GM23248 (cell line): Measurements from ENCODE around the gene SMARCC1. TPM values are rescaled to one million over a fixed set of nuclear protein-coding genes. Genes with fewer than 3 reads are reported as not detected.

Experiments used
- DNase-seq: peaks from one replicate; pipeline ENCODE4 v3.0.0-alpha.2; 2015
- H2AFZ ChIP-seq: fragments of 200-600 bp; sonication (generic); 2 replicates; pipeline ENCODE4 v1.6.1; 2016; ENCODE audit warnings: antibody characterized with exemption
- H3F3A ChIP-seq: fragments of 200-600 bp; sonication (generic); 2 replicates; pipeline ENCODE4 v1.6.1; 2016; ENCODE audit warnings: mild to moderate bottlenecking, antibody characterized with exemption, mixed run types; ENCODE audit not compliant: insufficient read depth
- H3K27ac ChIP-seq: fragments of 200-600 bp; sonication (generic); 2 replicates; pipeline ENCODE4 v1.5.1; 2016; ENCODE audit warnings: mild to moderate bottlenecking
- H3K27me3 ChIP-seq: fragments of 200-600 bp; sonication (generic); replicated peaks from 2 replicates; pipeline ENCODE4 v1.6.1; 2016; ENCODE audit warnings: mild to moderate bottlenecking; ENCODE audit not compliant: insufficient read depth
- H3K36me3 ChIP-seq: fragments of 200-600 bp; sonication (generic); 2 replicates; pipeline ENCODE4 v1.6.1; 2016; ENCODE audit warnings: low read depth, mild to moderate bottlenecking
- H3K4me1 ChIP-seq: fragments of 200-600 bp; sonication (generic); 2 replicates; pipeline ENCODE4 v1.6.1; 2016; ENCODE audit warnings: mild to moderate bottlenecking; ENCODE audit not compliant: insufficient read depth
- H3K4me2 ChIP-seq: fragments of 200-600 bp; sonication (generic); one replicate; pipeline ENCODE4 v1.6.1; 2016; ENCODE audit warnings: mild to moderate bottlenecking; ENCODE audit not compliant: unreplicated experiment
- H3K4me3 ChIP-seq: fragments of 200-600 bp; sonication (generic); 2 replicates; pipeline ENCODE4 v1.5.1; 2016; ENCODE audit warnings: mild to moderate bottlenecking
- H3K79me2 ChIP-seq: fragments of 200-600 bp; sonication (generic); 2 replicates; pipeline ENCODE4 v1.6.1; 2016; ENCODE audit warnings: mild to moderate bottlenecking; ENCODE audit not compliant: insufficient read depth
- H3K9ac ChIP-seq: fragments of 200-600 bp; sonication (generic); 2 replicates; pipeline ENCODE4 v1.6.1; 2016; ENCODE audit warnings: mild to moderate bottlenecking
- H3K9me2 ChIP-seq: fragments of 200-600 bp; sonication (generic); 2 replicates; pipeline ENCODE4 v1.6.1; 2016; ENCODE audit warnings: mixed run types, mild to moderate bottlenecking, moderate library complexity; ENCODE audit not compliant: insufficient read depth
- H3K9me3 ChIP-seq: fragments of 200-600 bp; sonication (generic); one replicate; pipeline ENCODE4 v1.6.1; 2017; ENCODE audit warnings: low read depth
- H4K20me1 ChIP-seq: fragments of 200-600 bp; sonication (generic); 2 replicates; pipeline ENCODE4 v1.6.0; 2016; ENCODE audit not compliant: insufficient read depth
- EZH2 ChIP-seq: fragments of 200-600 bp; sonication (generic); IDR thresholded peaks from 2 replicates; pipeline ENCODE4 v1.6.1; 2018; ENCODE audit warnings: antibody characterized with exemption, mild to moderate bottlenecking; ENCODE audit not compliant: insufficient read depth, poor library complexity, severe bottlenecking
- EZH2phosphoT487 ChIP-seq: fragments of 200-600 bp; sonication (generic); IDR thresholded peaks from 2 replicates; pipeline ENCODE4 v1.6.1; 2018; ENCODE audit warnings: antibody characterized with exemption, moderate library complexity, mild to moderate bottlenecking, low read depth; ENCODE audit not compliant: insufficient read depth
- WGBS, 2 experiments: methylation state at CpG; one replicate each; pipeline ENCODE4 v1.1.6; 2015 to 2017; ENCODE audit warnings: low lambda C conversion rate in 2 of 2, low coverage in 1 of 2; ENCODE audit errors: missing lambda C conversion rate in 2 of 2; 5-methylcytosine and 5-hydroxymethylcytosine counted together
- in situ Hi-C: fragments of 300-500 bp; cut with MboI; formaldehyde crosslinking; loops from 2 replicates; pipeline ENCODE4 v1.15.0; 2020
- polyA plus RNA-seq: library from polyadenylated mRNA; unstranded; fragments of >200 nt; fragmentation: Nextera tagmentation; extraction: Ambion mirVana; gene quantifications from 2 replicates; pipeline ENCODE4 v1.2.1, GENCODE V29; 2016
- total RNA-seq: library from RNA; depleted of rRNA; stranded (reverse); fragments of >200 nt; shearing (Covaris generic); gene quantifications from 2 replicates; pipeline ENCODE4 v1.2.3, GENCODE V29; 2014

SMARCC1 gene
- total and polyA plus RNA-seq, 2 experiments from 2014 or later = 31.5 to 40.9 TPM

DNA sequence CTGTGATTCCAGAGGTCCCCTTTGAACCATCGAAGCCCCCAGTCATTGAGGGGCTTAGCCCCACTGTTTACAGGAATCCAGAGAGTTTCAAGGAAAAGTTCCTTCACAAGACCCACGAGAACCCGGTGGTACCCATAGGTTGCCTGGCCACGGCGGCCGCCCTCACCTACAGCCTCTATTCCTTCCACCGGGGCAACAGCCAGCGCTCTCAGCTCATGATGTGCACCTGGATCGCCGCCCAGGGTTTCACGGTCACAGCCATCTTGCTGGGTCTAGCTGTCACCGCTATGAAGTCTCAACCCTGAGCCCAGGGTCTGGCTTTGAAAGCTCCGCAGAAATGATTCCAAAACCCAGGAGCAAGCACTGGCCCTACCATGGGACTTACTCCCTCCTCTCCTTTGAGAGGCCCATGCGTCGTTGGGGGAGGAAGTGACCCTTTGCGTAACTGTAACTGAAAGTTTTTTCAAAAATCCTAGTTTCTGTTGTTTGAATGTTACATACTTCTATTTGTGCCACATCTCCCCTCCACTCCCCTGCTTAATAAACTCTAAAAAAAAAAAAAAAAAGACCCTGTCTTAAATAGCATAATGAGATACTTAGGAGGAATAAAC lies 118.0 kb downstream of the SMARCC1 start:
- no peak for TF ChIP-seq EZH2
- TF ChIP-seq EZH2phosphoT487 = no peak
- Histone ChIP-seq H2AFZ (no peak overlapping the region), H3K27me3 (no peaks in the 10 kb centered on the region), H3K4me2 (no peak overlapping the region), H3K9ac (no peak overlapping the region), H3K9me3 (no peaks in the 10 kb centered on the region), H3K9me2 (no peaks in the 10 kb centered on the region), H4K20me1 (no peaks in the 10 kb centered on the region), H3K79me2 (peaks cover 2% of the 10 kb centered on the region), H3F3A (peaks cover 18% of the 10 kb centered on the region), H3K4me3 (no peak overlapping the region), H3K36me3 (peaks cover 7% of the 10 kb centered on the region), H3K27ac (no peak overlapping the region), H3K4me1 (peaks cover 13% of the 10 kb centered on the region; the same call in 1 of the 2 replicates)
- DNase-seq = no peak
- in situ Hi-C loops = no loop called here
- 91 to 93% methylated on average over 16 of the region's 16 CpGs for WGBS, 2 experiments

DNA sequence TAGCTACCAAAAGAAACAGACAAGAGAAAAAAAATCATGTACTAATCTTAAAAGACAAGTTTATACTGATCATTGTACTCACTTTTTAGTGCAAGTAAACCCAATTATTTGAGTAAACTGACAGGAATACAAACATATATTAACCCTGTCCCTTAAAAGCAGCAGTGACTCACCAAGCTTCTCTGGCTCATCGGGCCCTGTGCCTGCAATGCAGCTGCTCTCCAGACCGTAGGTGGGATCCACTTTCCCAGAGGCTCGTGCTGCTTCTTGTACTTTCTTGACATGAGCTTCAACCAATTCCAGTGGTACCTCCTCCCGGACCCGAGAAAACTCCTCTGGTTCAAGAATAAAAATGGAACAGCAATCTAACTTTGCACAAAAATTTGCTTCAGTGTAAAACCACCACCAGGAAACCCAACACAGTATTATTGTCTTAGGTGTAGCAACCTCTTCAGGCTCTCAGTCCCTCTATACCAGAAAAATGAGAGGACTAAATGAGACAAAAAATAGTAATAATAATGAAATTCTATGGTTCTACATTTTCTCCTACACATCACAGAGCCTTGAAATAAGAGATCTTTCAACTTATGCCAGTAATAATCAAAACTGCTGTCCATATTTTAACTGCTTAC lies 120.5 kb downstream of the SMARCC1 start:
- Histone ChIP-seq H3K4me3 (no peak overlapping the region), H3K4me2 (no peak overlapping the region), H3K27ac (peak overlapping the region; percentile 26; the same call in 1 of the 2 replicates), H3K79me2 (peaks cover 27% of the 10 kb centered on the region), H3K27me3 (no peaks in the 10 kb centered on the region), H3K9me3 (no peaks in the 10 kb centered on the region), H4K20me1 (no peaks in the 10 kb centered on the region), H3K9ac (no peak overlapping the region), H3K4me1 (peaks cover 13% of the 10 kb centered on the region; the same call in 1 of the 2 replicates), H2AFZ (no peak overlapping the region), H3K9me2 (no peaks in the 10 kb centered on the region), H3K36me3 (peaks cover 25% of the 10 kb centered on the region), H3F3A (peaks cover 18% of the 10 kb centered on the region)
- peak; percentile 87 for DNase-seq
- in situ Hi-C loops = no loop called here
- no peak for TF ChIP-seq EZH2
- TF ChIP-seq EZH2phosphoT487 = no peak
- 12 to 14% methylated on average over 5 of the region's 5 CpGs for WGBS, 2 experiments

DNA sequence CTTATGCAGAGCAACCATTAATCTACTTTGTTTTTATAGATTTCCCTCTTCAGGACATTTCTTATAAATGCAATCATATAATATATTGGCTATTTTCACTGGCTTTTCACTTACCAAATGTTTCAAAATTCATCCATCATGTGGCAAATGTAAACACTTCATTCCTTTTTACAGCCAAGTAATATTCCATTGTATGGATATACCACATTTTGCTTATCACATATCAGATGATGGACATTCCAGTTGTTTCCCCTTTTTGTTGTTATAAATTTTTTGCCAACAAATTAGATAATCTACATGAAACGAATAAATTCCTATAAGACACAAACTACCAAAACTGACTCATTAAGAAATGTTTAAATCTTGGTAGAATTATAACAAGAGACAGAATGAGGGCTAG lies 123.2 kb downstream of the SMARCC1 start:
- Histone ChIP-seq H3K36me3 (peaks cover 31% of the 10 kb centered on the region), H3K4me3 (no peak overlapping the region), H3K9me3 (no peaks in the 10 kb centered on the region), H3K4me2 (no peak overlapping the region), H3K79me2 (peaks cover 55% of the 10 kb centered on the region), H3K27ac (no peak overlapping the region), H4K20me1 (no peaks in the 10 kb centered on the region), H3F3A (peaks cover 18% of the 10 kb centered on the region), H3K9ac (no peak overlapping the region), H3K4me1 (peaks cover 13% of the 10 kb centered on the region; the same call in 1 of the 2 replicates), H3K27me3 (no peaks in the 10 kb centered on the region), H3K9me2 (no peaks in the 10 kb centered on the region), H2AFZ (no peak overlapping the region)
- no peak for DNase-seq
- TF ChIP-seq EZH2 (no peak), EZH2phosphoT487 (no peak)
- in situ Hi-C loops = no loop called here
- 94% methylated on average over 1 of the region's 1 CpG for WGBS, 2 experiments

DNA sequence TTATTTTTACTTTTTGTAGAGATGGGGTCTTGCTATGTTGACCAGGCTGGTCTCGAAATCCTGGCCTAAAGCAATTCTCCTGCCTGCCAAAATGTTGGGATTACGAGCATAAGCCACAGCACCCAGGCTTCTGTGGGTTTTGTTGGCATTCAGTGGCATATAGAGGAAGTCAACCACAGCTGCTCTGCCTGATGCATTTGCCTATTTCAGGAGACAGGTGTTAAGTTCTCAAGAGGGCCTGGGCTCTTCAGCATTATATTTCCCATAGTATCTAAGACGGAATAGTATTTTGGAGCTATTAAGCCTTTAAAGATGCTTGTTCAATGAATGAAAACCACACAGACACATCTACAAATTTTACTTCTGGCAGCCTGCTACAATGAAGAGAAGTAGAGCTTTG lies 129.6 kb downstream of the SMARCC1 start:
- TF ChIP-seq EZH2phosphoT487 (no peak), EZH2 (no peak)

More for the DNA sequence above, 129.6 kb downstream of the SMARCC1 start:
- in situ Hi-C loops = no loop called here
- no peaks in the 10 kb centered on the region for H3K9me2 ChIP-seq
- no peaks in the 10 kb centered on the region for H4K20me1 ChIP-seq
- no peaks in the 10 kb centered on the region for H3K4me1 ChIP-seq
- no peaks in the 10 kb centered on the region for H3K9me3 ChIP-seq
- H3K79me2 ChIP-seq = peaks cover 84% of the 10 kb centered on the region
- no peak overlapping the region for H3K4me3 ChIP-seq
- H3K27me3 ChIP-seq = no peaks in the 10 kb centered on the region
- H3F3A ChIP-seq = 0 out of 2 replicates have a peak, but pooled peaks cover 8% of the 10 kb centered on the region
- H3K9ac ChIP-seq = no peak overlapping the region
- H2AFZ ChIP-seq = no peak overlapping the region
- no peak overlapping the region for H3K27ac ChIP-seq
- WGBS, 2 experiments = 95 to 96% methylated on average over 3 of the region's 3 CpGs
- peaks cover 20% of the 10 kb centered on the region for H3K36me3 ChIP-seq
- no peak for DNase-seq
- H3K4me2 ChIP-seq = no peak overlapping the region
